Effector memory CD4-positive, alpha-beta T cell (primary cell): Measurements from ENCODE around the gene BATF.

Experiments
- DNase-seq, 3 donors: peaks; one replicate each; pipeline ENCODE4 v3.0.0-alpha.2; 2020
- H3K27ac ChIP-seq: 2 replicates; pipeline ENCODE4 v1.7.0; 2013; ENCODE audit warnings: mild to moderate bottlenecking, low read length, moderate library complexity; ENCODE audit not compliant: insufficient read depth, poor library complexity, severe bottlenecking
- H3K27me3 ChIP-seq: replicated peaks from 2 replicates; pipeline ENCODE4 v1.7.0; 2013; ENCODE audit warnings: mild to moderate bottlenecking, low read length; ENCODE audit not compliant: insufficient read depth, control insufficient read depth, poor library complexity, severe bottlenecking
- H3K36me3 ChIP-seq: 2 replicates; pipeline ENCODE4 v1.7.0; 2013; ENCODE audit warnings: mild to moderate bottlenecking, low read length, moderate library complexity; ENCODE audit not compliant: control insufficient read depth, insufficient read depth
- H3K4me1 ChIP-seq: 2 replicates; pipeline ENCODE4 v1.7.0; 2013; ENCODE audit warnings: low read length, mild to moderate bottlenecking; ENCODE audit not compliant: control insufficient read depth, insufficient read depth, poor library complexity, severe bottlenecking
- H3K4me3 ChIP-seq: 2 replicates; pipeline ENCODE4 v1.7.0; 2013; ENCODE audit warnings: low read length, low read depth, mild to moderate bottlenecking; ENCODE audit not compliant: insufficient read depth, poor library complexity, severe bottlenecking
- H3K9me3 ChIP-seq: 2 replicates; pipeline ENCODE4 v1.7.0; 2013; ENCODE audit warnings: mild to moderate bottlenecking, low read length, moderate library complexity; ENCODE audit not compliant: control insufficient read depth

Gene BATF

GRCh38 chr14:75531256-75531655 is 9.0 kb downstream of the BATF start:
- H3K36me3 ChIP-seq: peaks cover 5% of the 10 kb centered on the region
- H3K4me1 ChIP-seq: peaks cover 17% of the 10 kb centered on the region
- H3K4me3 ChIP-seq: no peak overlapping the region
- H3K27ac ChIP-seq: no peak overlapping the region
- H3K27me3 ChIP-seq: no peaks in the 10 kb centered on the region
- H3K9me3 ChIP-seq: no peaks in the 10 kb centered on the region
- DNase-seq: no peak

DNA sequence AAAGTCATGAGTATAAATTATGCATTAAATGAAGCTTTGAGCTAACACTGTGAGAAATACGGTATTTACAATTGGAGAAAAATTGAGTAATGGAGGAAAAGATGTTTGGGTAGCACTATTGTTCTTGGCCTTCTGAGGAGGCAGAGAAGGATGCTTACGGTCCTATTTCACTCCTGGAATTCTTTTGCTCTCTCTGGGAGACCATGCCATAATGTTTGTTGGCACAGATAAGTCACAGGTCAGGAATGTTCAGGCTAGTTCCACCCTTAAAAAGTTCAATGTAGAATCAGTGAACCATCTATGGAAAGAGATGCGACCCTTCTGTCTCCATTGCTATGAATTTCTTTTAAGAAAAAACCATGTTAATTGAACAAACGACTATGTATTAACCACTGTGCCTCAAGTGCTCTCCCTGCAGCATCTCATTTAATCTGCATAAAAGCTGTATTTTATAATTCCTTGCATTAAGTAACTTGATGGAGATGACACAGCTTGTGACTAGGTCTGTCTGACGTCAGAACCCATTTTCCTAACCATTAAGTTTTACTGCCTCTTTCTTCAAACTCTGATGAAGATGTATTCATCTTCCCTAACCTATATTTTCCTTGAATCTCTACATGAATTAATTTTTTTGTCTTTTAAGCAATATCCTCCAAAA is 9.5 kb downstream of the BATF start:
- peaks cover 6% of the 10 kb centered on the region for H3K36me3 ChIP-seq
- no peak overlapping the region for H3K27ac ChIP-seq
- H3K4me1 ChIP-seq: peaks cover 13% of the 10 kb centered on the region
- no peak for DNase-seq
- H3K27me3 ChIP-seq: no peaks in the 10 kb centered on the region
- no peak overlapping the region for H3K4me3 ChIP-seq
- no peaks in the 10 kb centered on the region for H3K9me3 ChIP-seq

DNA sequence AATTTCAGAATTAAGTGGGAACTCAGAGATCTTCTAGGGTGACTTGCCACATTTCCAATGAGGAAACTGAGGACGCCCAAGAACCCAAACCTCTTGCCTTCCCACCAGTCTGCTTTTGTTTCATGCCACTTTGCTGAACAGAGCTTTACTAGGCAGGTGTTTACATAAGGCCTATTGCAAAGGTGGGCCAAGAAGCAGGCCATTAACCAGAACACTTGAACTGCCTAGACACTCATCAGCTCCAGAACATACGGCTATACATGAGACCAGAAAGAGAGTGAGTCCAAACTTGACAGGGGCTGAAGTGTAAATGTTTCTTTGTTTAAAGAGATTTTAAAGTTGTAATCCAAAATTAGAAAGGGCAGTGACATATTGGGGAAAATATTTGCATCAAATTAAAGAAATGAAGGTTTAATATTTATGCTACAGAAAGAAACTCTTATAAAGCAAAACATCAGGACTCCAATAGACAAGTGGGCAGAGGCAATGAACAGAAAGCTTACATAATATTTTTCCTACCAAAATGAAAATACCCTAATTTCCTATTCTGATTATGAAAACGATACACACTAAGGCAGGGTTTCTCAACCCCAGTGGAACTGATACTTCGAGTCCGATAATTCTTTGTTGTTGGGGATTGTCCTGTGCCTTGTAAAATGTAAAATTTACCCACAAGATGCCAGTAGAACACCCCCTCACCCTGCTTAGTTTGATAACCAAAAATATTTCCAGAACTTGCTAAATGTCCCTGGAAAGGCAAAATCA is 11.7 kb downstream of the BATF start:
- peaks cover 5% of the 10 kb centered on the region for H3K4me1 ChIP-seq
- peak overlapping the region; percentile 27 for H3K27ac ChIP-seq
- H3K4me3 ChIP-seq: no peak overlapping the region
- no peaks in the 10 kb centered on the region for H3K9me3 ChIP-seq
- DNase-seq: no peak
- no peaks in the 10 kb centered on the region for H3K27me3 ChIP-seq
- peaks cover 4% of the 10 kb centered on the region for H3K36me3 ChIP-seq

GRCh38 chr14:75535164-75535898 is 13.1 kb downstream of the BATF start:
- DNase-seq: no peak
- Histone ChIP-seq H3K27me3 (no peaks in the 10 kb centered on the region), H3K4me3 (no peak overlapping the region), H3K36me3 (peaks cover 4% of the 10 kb centered on the region), H3K9me3 (no peaks in the 10 kb centered on the region), H3K27ac (no peak overlapping the region), H3K4me1 (peaks cover 15% of the 10 kb centered on the region)

DNA sequence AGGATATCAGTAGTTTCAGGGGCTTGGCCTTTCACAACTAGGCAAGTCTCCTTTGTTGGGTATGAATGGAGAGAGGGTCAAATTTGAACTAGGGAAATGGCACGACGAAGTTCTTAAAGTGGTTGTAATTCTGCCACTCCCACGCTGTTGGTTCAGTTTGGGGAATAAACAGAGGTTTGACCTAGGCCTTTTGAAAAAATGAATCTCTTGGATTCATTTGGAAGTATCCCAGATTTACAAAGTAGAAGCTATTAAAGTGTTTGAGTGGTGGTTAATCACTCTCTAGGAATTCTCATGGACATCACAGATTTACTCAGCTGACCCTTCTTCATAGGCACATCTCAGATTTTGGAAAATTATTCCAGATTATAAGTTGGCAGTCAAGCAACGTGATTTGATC is 14.8 kb downstream of the BATF start:
- DNase-seq: no peak
- peaks cover 4% of the 10 kb centered on the region for H3K36me3 ChIP-seq
- H3K4me3 ChIP-seq: no peak overlapping the region
- H3K27ac ChIP-seq: no peak overlapping the region
- H3K27me3 ChIP-seq: no peaks in the 10 kb centered on the region
- no peaks in the 10 kb centered on the region for H3K9me3 ChIP-seq
- H3K4me1 ChIP-seq: peaks cover 30% of the 10 kb centered on the region

GRCh38 chr14:75539162-75539560 is 16.9 kb downstream of the BATF start:
- Histone ChIP-seq H3K27ac (peak overlapping the region; percentile 90), H3K4me3 (no peak overlapping the region), H3K27me3 (no peaks in the 10 kb centered on the region), H3K4me1 (peaks cover 45% of the 10 kb centered on the region), H3K36me3 (peaks cover 4% of the 10 kb centered on the region), H3K9me3 (no peaks in the 10 kb centered on the region)
- no peak for DNase-seq

DNA sequence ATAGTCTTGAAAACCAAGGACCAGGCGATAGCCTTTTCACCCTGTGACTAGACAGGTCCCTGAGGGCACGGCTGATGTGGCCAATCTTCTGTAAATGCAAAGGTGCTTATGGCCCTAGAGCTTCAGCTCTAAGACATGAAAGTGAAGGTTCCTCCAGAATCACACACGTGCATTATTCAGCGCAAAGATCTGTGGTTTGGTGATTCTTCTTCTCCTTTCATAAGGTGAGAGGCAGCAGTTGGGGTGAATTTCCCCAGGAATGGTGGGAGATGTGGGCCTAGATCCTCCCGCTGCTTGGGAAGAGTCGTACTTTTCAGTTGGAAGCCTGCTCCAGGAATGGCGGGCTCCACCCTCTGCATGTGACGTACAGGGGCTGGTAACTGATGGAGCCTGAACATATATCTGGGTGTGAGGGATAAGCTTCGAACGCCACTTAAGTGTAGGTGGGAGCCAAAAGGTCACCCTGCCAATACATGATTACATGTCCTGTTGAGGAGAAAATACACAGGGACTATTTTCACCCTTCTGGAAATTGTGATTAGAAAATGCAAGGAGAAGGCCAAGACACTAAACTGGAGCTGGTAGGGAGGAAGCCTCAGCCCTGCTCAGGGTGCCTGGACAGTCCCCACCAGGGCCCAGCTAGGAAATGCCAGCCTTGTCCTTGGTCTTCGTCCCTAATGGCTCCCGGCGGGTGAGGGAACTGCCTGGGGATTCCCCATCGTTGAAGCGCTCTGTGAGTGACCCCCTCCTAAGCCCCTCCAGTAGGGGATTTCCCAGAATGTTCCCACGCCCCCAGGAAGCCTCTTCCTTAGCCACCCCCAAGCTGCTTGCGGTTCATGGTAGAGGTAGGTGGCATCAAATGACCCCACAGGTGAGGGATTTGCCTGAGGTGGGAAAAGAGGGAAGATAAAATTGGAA is 17.6 kb downstream of the BATF start:
- peak overlapping the region; percentile 10 for H3K4me3 ChIP-seq
- DNase-seq: peak in 2 of 3 donors; percentile 41 to 63
- peaks cover 4% of the 10 kb centered on the region for H3K36me3 ChIP-seq
- H3K27ac ChIP-seq: peak overlapping the region; percentile 90
- peaks cover 51% of the 10 kb centered on the region for H3K4me1 ChIP-seq
- no peaks in the 10 kb centered on the region for H3K9me3 ChIP-seq
- no peaks in the 10 kb centered on the region for H3K27me3 ChIP-seq

- peaks cover 4% of the 10 kb centered on the region for H3K36me3 ChIP-seq
- no peak for DNase-seq
- H3K27ac ChIP-seq: peak overlapping the region; percentile 90
- peaks cover 51% of the 10 kb centered on the region for H3K4me1 ChIP-seq
- H3K4me3 ChIP-seq: no peak overlapping the region
- no peaks in the 10 kb centered on the region for H3K9me3 ChIP-seq
- H3K27me3 ChIP-seq: no peaks in the 10 kb centered on the region
Observed at GRCh38 chr14:75540479-75540851, 18.2 kb downstream of the BATF start.

GRCh38 chr14:75542588-75543091 is 20.4 kb downstream of the BATF start:
- peak overlapping the region; percentile 90 for H3K27ac ChIP-seq
- H3K4me3 ChIP-seq: peak overlapping the region; percentile 21
- no peaks in the 10 kb centered on the region for H3K27me3 ChIP-seq
- H3K9me3 ChIP-seq: no peaks in the 10 kb centered on the region
- peaks cover 8% of the 10 kb centered on the region for H3K36me3 ChIP-seq
- peak; percentile 65 to 73 (median 66) for DNase-seq
- H3K4me1 ChIP-seq: peaks cover 51% of the 10 kb centered on the region
